ENCODE data around the gene ZNF135. TPM values are rescaled to one million over a fixed set of nuclear protein-coding genes. Genes with fewer than 3 reads are reported as not detected.

ZNF135 gene
- total RNA-seq, 1 donor: 4.3 TPM

DNA sequence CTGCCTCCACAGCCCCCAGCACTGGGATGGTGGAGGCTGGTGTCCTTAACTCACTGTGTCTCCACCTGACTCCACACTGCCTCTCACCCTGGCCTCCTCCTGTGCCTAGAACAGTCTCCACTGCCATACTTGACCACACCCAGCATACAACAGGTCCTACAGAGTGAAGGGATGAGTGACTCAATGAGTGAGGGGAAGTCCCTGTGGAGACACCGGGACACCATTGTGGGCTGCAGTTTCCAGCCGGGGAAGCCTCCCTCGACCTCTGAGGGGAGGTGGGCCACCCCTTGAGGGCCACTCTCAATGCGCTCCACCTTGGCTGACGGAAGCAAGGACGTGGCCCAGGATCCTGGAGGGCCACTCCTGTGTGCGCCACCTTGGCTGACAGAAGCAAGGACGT is 2.8 kb upstream of the ZNF135 start:
- no peak overlapping the region for H3K4me3 ChIP-seq (ENCODE audit: low read depth, low read length)
- TF ChIP-seq, protein P1, sequence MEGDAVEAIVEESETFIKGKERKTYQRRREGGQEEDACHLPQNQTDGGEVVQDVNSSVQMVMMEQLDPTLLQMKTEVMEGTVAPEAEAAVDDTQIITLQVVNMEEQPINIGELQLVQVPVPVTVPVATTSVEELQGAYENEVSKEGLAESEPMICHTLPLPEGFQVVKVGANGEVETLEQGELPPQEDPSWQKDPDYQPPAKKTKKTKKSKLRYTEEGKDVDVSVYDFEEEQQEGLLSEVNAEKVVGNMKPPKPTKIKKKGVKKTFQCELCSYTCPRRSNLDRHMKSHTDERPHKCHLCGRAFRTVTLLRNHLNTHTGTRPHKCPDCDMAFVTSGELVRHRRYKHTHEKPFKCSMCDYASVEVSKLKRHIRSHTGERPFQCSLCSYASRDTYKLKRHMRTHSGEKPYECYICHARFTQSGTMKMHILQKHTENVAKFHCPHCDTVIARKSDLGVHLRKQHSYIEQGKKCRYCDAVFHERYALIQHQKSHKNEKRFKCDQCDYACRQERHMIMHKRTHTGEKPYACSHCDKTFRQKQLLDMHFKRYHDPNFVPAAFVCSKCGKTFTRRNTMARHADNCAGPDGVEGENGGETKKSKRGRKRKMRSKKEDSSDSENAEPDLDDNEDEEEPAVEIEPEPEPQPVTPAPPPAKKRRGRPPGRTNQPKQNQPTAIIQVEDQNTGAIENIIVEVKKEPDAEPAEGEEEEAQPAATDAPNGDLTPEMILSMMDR (IDR thresholded peaks at IDR 0.05; ENCODE audit: insufficient read depth, low read depth, low read length): no peak
- no peak for DNase-seq (ENCODE audit: low read depth)

DNA sequence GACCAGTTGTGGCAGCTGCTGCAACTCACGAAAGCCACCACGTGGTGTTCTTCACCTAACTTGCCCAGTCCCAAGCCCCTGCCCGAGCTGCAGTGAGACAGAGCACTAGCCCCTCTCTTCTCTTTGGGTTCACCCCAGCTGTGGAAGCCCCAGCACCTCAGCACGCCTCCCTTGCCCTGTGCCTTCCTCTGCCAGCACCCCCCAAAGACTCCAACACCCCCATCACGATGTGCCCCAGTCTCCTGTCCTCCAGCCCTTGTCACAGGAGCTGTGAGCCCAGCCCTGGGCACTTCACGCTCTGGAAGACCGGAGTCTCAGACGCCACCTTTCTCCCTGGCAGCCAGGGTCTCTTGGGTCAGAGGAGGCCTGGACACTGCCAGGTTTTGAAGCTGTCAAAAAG is 2.2 kb upstream of the ZNF135 start:
- TF ChIP-seq, protein P1 (IDR thresholded peaks at IDR 0.05; ENCODE audit: insufficient read depth, low read depth, low read length): no peak
- no peak for DNase-seq (ENCODE audit: low read depth)
- H3K4me3 ChIP-seq (ENCODE audit: low read depth, low read length): no peak overlapping the region

DNA sequence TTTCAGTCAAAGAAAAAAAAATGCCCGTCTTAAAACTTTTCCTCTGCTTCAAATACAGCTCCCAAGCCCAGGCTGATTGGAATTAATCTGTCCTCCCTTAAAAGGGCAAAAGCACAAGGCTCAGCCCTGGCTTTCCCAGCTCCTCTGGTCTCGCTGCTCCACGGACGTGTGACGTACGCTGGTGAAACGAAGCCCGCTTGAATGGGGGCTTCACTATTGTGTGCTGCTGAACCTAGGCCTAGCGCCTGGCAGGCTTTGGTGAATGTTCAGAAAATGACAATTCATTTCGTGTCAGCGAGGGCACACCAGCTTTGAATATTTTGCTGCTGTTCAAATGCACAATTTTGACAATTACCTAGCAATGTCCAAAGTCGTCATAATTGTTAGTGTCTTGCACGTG is 615 bp upstream of the ZNF135 start:
- TF ChIP-seq, protein P1 (IDR thresholded peaks at IDR 0.05; ENCODE audit: insufficient read depth, low read depth, low read length): no peak
- no peak overlapping the region for H3K4me3 ChIP-seq (ENCODE audit: low read depth, low read length)

DNA sequence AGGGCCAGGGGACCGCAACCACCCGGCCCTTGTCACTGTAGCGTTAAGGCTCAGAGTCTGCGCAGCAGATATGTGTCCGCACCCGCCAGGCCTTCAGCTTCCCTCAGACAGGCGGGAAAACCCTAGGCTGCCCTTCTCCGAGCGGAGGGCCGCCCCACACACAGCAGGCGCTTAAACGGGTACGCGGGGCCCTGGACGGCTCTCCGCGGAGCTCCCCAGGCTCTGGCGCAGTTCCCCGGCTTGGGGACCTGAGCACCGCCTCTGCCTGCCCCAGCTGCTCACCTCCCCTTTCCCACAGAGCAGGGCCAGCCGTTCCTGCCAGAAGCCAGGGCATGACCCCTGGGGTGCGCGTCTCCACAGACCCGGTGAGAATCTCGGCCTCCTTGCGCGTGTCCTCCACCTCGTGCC is 593 bp downstream of the ZNF135 start:
- peak overlapping the region; percentile 46 for H3K4me3 ChIP-seq (ENCODE audit: low read depth, low read length)
- TF ChIP-seq, protein P1 (IDR thresholded peaks at IDR 0.05; ENCODE audit: insufficient read depth, low read depth, low read length): no peak
- no peak for DNase-seq (ENCODE audit: low read depth)

More for the DNA sequence above, 615 bp upstream of the ZNF135 start:
- no peak for DNase-seq (ENCODE audit: low read depth)

DNA sequence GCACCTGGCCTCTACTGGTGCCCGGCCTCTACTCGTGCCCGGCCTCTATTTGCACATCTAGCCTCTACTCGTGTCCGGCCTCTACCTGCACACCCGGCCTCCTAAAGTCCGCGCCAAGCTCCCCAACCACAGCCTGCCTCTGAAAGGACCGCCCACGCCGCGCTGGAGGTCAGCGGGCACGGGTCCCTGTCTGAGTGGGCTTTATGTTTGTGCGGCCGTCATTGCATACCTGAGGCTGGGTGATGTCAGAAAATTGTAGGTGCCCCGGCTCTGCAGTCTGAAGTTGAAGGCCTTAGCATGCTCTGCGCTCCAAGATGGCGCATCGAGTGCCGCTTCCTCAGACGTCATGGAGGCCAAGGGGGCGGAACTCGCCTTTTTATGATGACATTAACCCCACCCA is 1.1 kb downstream of the ZNF135 start:
- TF ChIP-seq, protein P1 (IDR thresholded peaks at IDR 0.05; ENCODE audit: insufficient read depth, low read depth, low read length): no peak
- DNase-seq (ENCODE audit: low read depth): no peak
- H3K4me3 ChIP-seq (ENCODE audit: low read depth, low read length): no peak overlapping the region

DNA sequence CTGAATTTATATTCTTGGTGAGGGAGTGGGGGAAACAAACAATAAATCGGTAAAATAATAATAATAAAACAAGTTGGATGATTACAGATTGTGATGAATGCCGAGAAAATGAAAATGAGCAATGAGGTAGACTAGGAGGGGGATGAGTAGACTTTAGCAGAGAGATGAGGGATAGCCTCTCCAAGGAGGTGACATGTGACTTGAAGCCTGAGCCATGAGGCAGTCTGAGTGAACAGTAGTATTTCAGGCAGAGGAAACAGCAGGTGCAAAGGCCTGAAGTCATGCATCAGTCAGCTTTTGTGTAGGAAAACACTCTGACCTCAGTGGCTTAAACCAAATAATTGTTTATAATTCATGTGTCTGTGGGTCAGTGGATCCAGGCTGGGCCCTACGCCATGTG is 4.6 kb downstream of the ZNF135 start:
- DNase-seq (ENCODE audit: low read depth): no peak
- TF ChIP-seq, protein P1 (IDR thresholded peaks at IDR 0.05; ENCODE audit: insufficient read depth, low read depth, low read length): no peak
- H3K4me3 ChIP-seq (ENCODE audit: low read depth, low read length): no peak overlapping the region

DNA sequence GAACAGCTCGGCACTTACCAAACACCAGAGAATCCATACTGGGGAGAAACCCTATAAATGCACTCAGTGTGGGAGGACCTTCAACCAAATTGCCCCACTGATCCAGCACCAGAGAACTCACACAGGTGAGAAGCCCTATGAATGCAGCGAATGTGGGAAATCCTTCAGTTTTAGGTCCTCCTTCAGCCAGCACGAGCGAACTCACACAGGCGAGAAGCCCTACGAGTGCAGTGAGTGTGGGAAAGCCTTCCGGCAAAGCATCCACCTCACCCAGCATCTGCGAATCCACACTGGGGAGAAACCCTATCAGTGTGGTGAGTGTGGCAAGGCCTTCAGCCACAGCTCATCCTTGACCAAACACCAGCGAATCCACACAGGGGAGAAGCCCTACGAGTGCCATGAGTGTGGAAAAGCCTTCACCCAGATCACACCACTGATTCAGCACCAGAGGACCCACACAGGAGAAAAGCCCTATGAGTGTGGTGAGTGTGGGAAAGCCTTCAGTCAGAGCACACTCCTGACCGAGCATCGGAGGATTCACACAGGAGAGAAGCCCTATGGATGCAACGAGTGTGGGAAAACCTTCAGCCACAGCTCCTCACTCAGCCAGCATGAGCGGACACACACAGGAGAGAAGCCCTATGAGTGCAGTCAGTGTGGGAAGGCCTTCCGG is 8.3 kb downstream of the ZNF135 start:
- TF ChIP-seq, protein P1 (IDR thresholded peaks at IDR 0.05; ENCODE audit: insufficient read depth, low read depth, low read length): no peak
- no peak for DNase-seq (ENCODE audit: low read depth)
- H3K4me3 ChIP-seq (ENCODE audit: low read depth, low read length): no peak overlapping the region
